HEK293T (cell line): ENCODE data around the gene CNOT1.

Experiments
- BHLHE40 ChIP-seq: fragments of 450-650 bp; IDR thresholded peaks from 2 replicates; pipeline ENCODE4 v1.6.1; 2016; ENCODE audit warnings: mild to moderate bottlenecking, moderate library complexity, borderline replicate concordance
- FOXA1 ChIP-seq: fragments of 450-650 bp; IDR thresholded peaks from 2 replicates; pipeline ENCODE4 v1.6.1; 2016; ENCODE audit warnings: mild to moderate bottlenecking
- FOXM1 ChIP-seq: fragments of 450-650 bp; IDR thresholded peaks from 2 replicates; pipeline ENCODE4 v1.6.1; 2017; ENCODE audit warnings: mild to moderate bottlenecking, borderline replicate concordance
- HDGF ChIP-seq: fragments of 450-650 bp; IDR thresholded peaks from 2 replicates; pipeline ENCODE4 v1.6.1; 2017; ENCODE audit warnings: antibody characterized with exemption, borderline replicate concordance
- L3MBTL2 ChIP-seq: fragments of 450-650 bp; conservative IDR thresholded peaks from 2 replicates; pipeline ENCODE4 v1.6.1; 2016; ENCODE audit warnings: mild to moderate bottlenecking
- PKNOX1 ChIP-seq: fragments of 450-650 bp; IDR thresholded peaks from 2 replicates; pipeline ENCODE4 v1.6.1; 2016
- SP1 ChIP-seq: fragments of 450-650 bp; IDR thresholded peaks from 2 replicates; pipeline ENCODE4 v1.6.1; 2017
- SUZ12 ChIP-seq: fragments of 450-650 bp; IDR thresholded peaks from 2 replicates; pipeline ENCODE4 v1.6.1; 2016; ENCODE audit warnings: mild to moderate bottlenecking
- TARDBP ChIP-seq: fragments of 450-650 bp; IDR thresholded peaks from 2 replicates; pipeline ENCODE4 v1.6.1; 2016
- ZNF384 ChIP-seq: fragments of 450-650 bp; IDR thresholded peaks from 2 replicates; pipeline ENCODE4 v1.6.1; 2016

GRCh38 chr16:58651965-58652348 lies 22.3 kb upstream of the CNOT1 start:
- TF ChIP-seq SP1 (no peak), ZNF384 (no peak), BHLHE40 (no peak), FOXA1 (no peak), L3MBTL2 (no peak), TARDBP (no peak), FOXM1 (no peak), HDGF (no peak), SUZ12 (no peak), PKNOX1 (no peak)
